Stimulated activated naive CD8-positive, alpha-beta T cell treated with anti-CD3 and anti-CD28 coated beads, Interleukin-15, Interleukin-2, amounts not matched to agents 100 ng/mL and 50 ng/mL, for 24 hours (primary cell): ENCODE data around the gene GLS.
A peak's percentile ranks its signal among the peaks of the same experiment; 100 is the strongest.

ENCODE experiments used
- H3K27ac Mint-ChIP-seq: one replicate; pipeline ENCODE4 v1.8.0; 2021; ENCODE audit warnings: mild to moderate bottlenecking, mixed read lengths
- H3K27me3 Mint-ChIP-seq: one replicate; pipeline ENCODE4 v1.8.0; 2021; ENCODE audit warnings: mixed read lengths
- H3K36me3 Mint-ChIP-seq: one replicate; pipeline ENCODE4 v1.8.0; 2021; ENCODE audit warnings: low read depth, mixed read lengths
- H3K4me1 Mint-ChIP-seq: one replicate; pipeline ENCODE4 v1.8.0; 2021; ENCODE audit warnings: low read depth, mixed read lengths
- H3K4me3 Mint-ChIP-seq: one replicate; pipeline ENCODE4 v1.8.0; 2021; ENCODE audit warnings: mild to moderate bottlenecking, mixed read lengths
- H3K9me3 Mint-ChIP-seq: one replicate; pipeline ENCODE4 v1.8.0; 2021; ENCODE audit warnings: mixed read lengths

Gene GLS

DNA sequence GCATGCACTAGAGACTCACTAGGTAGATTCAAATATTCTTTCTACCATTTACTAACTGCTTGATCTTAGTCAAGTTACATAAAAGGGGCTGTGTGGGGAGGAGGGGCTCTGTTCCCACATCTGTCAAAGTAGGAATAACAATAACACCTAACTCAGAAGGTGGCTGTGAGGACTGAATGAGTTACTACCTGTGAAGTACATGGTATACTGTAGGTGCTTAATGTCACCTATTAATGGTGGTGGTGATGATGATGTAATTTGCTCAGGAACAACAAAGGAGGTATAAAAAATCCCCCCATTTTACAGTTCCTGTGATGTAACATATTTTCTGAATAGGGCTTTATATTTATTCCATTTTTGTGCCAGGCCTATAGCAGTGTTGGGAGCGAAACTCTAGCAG, 92.6 kb downstream of the GLS start:
- Mint-ChIP-seq H3K27ac (no peak overlapping the region), H3K4me3 (no peak overlapping the region), H3K36me3 (peaks cover 93% of the 10 kb centered on the region), H3K4me1 (peaks cover 31% of the 10 kb centered on the region), H3K27me3 (no peaks in the 10 kb centered on the region), H3K9me3 (no peaks in the 10 kb centered on the region)

- Mint-ChIP-seq H3K4me3 (no peak overlapping the region), H3K36me3 (peaks cover 94% of the 10 kb centered on the region), H3K27me3 (no peaks in the 10 kb centered on the region), H3K27ac (peak overlapping the region; percentile 79), H3K4me1 (peaks cover 38% of the 10 kb centered on the region), H3K9me3 (no peaks in the 10 kb centered on the region)
Observed at GRCh38 chr2:190973726-190974628, 93.4 kb downstream of the GLS start.

- Mint-ChIP-seq H3K9me3 (no peaks in the 10 kb centered on the region), H3K27ac (peak overlapping the region; percentile 79), H3K27me3 (no peaks in the 10 kb centered on the region), H3K36me3 (peaks cover 94% of the 10 kb centered on the region), H3K4me1 (peaks cover 39% of the 10 kb centered on the region), H3K4me3 (no peak overlapping the region)
Observed at GRCh38 chr2:190974629-190975361, 94.2 kb downstream of the GLS start.

- Mint-ChIP-seq H3K36me3 (peaks cover 95% of the 10 kb centered on the region), H3K4me1 (peaks cover 47% of the 10 kb centered on the region), H3K9me3 (no peaks in the 10 kb centered on the region), H3K27ac (peak overlapping the region; percentile 79), H3K27me3 (no peaks in the 10 kb centered on the region), H3K4me3 (no peak overlapping the region)
Observed at GRCh38 chr2:190976521-190976920, 95.9 kb downstream of the GLS start.

GRCh38 chr2:190977505-190977904, 96.9 kb downstream of the GLS start:
- H3K27me3 Mint-ChIP-seq = no peaks in the 10 kb centered on the region
- H3K9me3 Mint-ChIP-seq = no peaks in the 10 kb centered on the region
- peak overlapping the region; percentile 78 for H3K27ac Mint-ChIP-seq
- H3K4me1 Mint-ChIP-seq = peaks cover 57% of the 10 kb centered on the region
- no peak overlapping the region for H3K4me3 Mint-ChIP-seq
- peaks cover 97% of the 10 kb centered on the region for H3K36me3 Mint-ChIP-seq

DNA sequence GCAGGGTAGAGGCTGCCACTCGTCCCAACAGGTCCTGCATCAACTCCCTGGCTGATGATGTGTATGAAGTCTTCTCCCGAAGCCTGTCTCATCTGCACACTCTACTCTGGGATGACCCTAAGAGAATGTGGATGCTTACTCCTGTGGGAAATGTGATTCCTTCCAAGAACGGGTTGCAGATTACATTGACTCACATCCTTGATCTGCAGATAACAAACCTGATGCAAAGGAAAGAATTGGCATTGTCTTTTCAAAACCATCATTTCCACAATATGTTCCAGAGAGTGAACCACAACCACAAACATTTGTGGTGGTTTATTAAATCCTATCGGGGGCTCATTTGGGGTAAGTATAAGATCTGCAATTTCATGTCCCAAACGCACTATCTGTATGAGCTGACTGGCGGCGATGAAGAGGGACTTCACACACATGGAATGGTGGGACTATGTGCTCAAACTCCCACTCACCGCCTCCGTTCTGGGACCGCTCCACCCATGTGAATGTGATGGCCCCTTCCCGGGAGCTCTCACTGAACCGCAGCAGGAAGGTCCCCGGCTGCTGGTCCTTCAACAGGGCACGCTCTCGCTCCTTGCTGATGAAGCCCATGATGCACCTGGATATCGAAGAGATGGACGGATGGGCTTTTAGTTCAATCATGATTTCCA, 97.9 kb downstream of the GLS start:
- Mint-ChIP-seq H3K36me3 (peaks cover 98% of the 10 kb centered on the region), H3K27ac (peak overlapping the region; percentile 78), H3K27me3 (no peaks in the 10 kb centered on the region), H3K9me3 (no peaks in the 10 kb centered on the region), H3K4me3 (peak overlapping the region; percentile 12), H3K4me1 (peaks cover 65% of the 10 kb centered on the region)

DNA sequence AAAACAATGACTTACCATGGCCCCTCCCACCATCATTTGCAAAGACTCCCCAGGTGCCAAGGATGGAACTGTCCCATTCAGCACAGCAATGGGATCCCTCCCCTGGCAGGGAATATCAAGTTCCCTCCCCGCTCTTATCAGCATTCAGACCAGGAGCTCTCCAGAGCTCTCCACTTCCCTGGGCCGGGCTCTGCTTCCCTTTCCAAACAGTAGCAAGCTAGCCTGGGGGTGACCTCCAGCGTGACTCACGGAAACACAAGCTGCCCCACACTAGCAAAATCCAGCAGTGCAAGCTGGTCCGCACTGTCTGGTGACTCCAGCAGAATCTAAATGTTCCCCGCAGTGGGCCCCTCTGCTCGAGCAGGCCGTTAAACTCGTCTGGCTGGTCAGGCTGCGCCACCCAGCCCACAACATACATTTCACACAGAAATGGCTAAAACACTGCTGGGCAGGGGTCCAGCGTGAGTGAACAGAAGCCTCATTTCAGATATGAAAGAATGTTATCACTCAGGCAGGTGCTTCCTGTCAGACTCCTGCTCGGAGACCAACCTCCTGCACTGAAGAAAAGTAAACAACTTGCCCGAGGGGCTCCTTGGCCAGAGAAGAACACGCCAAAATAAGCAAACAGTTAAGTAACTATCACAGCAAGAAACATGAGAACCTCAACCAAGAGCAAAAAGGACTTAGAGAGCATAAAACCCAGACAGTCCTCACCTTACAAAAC, 99.4 kb downstream of the GLS start:
- Mint-ChIP-seq H3K36me3 (peaks cover 98% of the 10 kb centered on the region), H3K4me3 (no peak overlapping the region), H3K4me1 (peaks cover 79% of the 10 kb centered on the region)

GRCh38 chr2:190980630-190981209, 100.1 kb downstream of the GLS start:
- H3K36me3 Mint-ChIP-seq = peaks cover 98% of the 10 kb centered on the region
- no peak overlapping the region for H3K4me3 Mint-ChIP-seq
- no peaks in the 10 kb centered on the region for H3K9me3 Mint-ChIP-seq
- peak overlapping the region; percentile 76 for H3K27ac Mint-ChIP-seq
- peaks cover 85% of the 10 kb centered on the region for H3K4me1 Mint-ChIP-seq
- no peaks in the 10 kb centered on the region for H3K27me3 Mint-ChIP-seq

More for the DNA sequence above, 99.4 kb downstream of the GLS start:
- Mint-ChIP-seq H3K27me3 (no peaks in the 10 kb centered on the region), H3K27ac (peak overlapping the region; percentile 76), H3K9me3 (no peaks in the 10 kb centered on the region)

- no peaks in the 10 kb centered on the region for H3K27me3 Mint-ChIP-seq
- H3K27ac Mint-ChIP-seq = peak overlapping the region; percentile 76
- no peak overlapping the region for H3K4me3 Mint-ChIP-seq
- peaks cover 98% of the 10 kb centered on the region for H3K36me3 Mint-ChIP-seq
- H3K4me1 Mint-ChIP-seq = peaks cover 91% of the 10 kb centered on the region
- H3K9me3 Mint-ChIP-seq = no peaks in the 10 kb centered on the region
Observed at GRCh38 chr2:190981333-190981732, 100.7 kb downstream of the GLS start.

DNA sequence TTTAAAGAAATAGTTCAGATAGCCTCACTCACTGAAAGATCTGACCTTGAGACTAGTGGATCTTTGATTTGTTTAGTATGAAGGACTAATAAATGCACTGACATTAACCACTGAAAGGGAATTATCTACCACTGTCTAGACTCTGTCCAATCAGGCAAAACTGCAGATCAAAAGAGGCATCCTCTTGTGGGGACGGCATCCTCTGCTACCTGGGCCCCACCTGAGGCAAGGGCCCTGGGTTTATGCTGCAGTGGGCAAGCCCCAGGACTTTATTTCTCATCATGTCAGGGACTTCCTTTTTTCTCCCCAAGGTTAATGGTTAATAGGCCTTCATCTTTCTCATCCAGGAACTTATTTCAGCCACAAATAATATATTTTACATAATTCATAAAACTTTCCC, 101.1 kb downstream of the GLS start:
- Mint-ChIP-seq H3K4me3 (no peak overlapping the region), H3K9me3 (no peaks in the 10 kb centered on the region), H3K27ac (peak overlapping the region; percentile 54), H3K4me1 (peaks cover 90% of the 10 kb centered on the region), H3K36me3 (peaks cover 97% of the 10 kb centered on the region), H3K27me3 (no peaks in the 10 kb centered on the region)

DNA sequence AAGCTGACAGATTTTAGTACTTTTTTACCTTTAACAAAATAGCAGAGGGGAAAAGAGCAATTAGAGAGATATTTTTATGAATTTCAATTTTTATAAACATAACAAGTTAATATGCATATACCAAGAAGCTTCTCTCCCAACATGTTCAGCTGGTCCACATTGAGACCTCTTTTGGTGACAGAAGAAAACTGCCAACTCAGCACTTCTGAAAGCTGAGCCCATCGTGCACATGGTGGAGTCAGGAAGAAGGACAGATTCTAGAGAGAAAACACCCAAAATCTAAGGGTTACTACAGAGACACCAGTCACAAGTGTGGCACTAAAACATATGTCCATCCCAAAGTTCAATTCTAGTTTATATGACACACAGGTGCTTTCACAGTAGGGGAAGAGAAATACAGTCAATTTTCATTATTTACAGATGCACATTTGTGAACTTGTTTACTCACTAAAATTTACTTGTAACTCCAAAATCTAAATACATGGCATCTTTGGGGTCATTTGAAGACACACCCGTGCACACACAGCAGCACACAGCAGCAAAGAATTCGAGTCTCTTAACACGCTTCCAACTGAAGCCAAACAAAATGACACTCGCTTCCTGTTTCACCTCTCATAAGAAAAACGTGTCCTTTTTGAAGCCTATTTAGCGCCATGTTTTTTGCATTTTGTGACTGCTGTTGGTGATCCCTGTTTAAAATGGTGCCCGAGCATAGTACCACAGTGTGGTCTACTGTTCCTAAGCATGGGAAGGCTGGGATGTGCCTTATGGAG, 101.8 kb downstream of the GLS start:
- Mint-ChIP-seq H3K4me3 (no peak overlapping the region), H3K27ac (peak overlapping the region; percentile 67), H3K36me3 (peaks cover 97% of the 10 kb centered on the region), H3K4me1 (peaks cover 85% of the 10 kb centered on the region), H3K27me3 (no peaks in the 10 kb centered on the region), H3K9me3 (no peaks in the 10 kb centered on the region)

DNA sequence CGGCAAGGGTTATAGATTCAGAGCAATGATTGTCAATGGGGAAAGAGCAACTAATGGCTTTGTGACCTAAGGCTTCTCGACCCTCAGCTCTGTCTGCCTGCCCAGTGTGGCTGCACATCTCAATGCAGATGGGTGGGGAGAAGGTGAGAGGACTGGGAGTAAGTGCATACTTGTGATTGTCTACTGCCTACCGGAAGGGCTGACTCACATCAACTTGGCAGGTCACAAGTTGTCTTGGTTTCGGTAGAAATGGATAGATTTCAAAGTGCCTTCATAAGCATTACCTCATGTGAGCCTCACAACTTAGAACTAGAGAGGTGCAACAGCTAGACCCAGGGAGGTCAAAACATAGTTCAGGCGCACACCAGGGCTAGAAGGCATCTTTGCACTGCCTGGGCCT, 104.0 kb downstream of the GLS start:
- Mint-ChIP-seq H3K9me3 (no peaks in the 10 kb centered on the region), H3K4me3 (no peak overlapping the region), H3K27me3 (no peaks in the 10 kb centered on the region), H3K36me3 (peaks cover 96% of the 10 kb centered on the region), H3K27ac (peak overlapping the region; percentile 74), H3K4me1 (peaks cover 72% of the 10 kb centered on the region)

- peaks cover 56% of the 10 kb centered on the region for H3K4me1 Mint-ChIP-seq
- peak overlapping the region; percentile 68 for H3K27ac Mint-ChIP-seq
- H3K9me3 Mint-ChIP-seq = no peaks in the 10 kb centered on the region
- peaks cover 96% of the 10 kb centered on the region for H3K36me3 Mint-ChIP-seq
- H3K4me3 Mint-ChIP-seq = no peak overlapping the region
- no peaks in the 10 kb centered on the region for H3K27me3 Mint-ChIP-seq
Observed at GRCh38 chr2:190986221-190986953, 105.8 kb downstream of the GLS start.
